PC-9 (cell line): ENCODE results near the gene SORCS2. TPM values are rescaled to one million over a fixed set of nuclear protein-coding genes. Genes with fewer than 3 reads are reported as not detected.

Experiments
- BruUV-seq: library from RNA; stranded (reverse); fragments of 400-500 nt; replicated peaks from 2 replicates; lab custom pipeline; 2021; lab: Mats Ljungman, UMichigan
- CTCF ChIA-PET: fragments of 300-600 bp; sonication (Branson Sonifier 250); formaldehyde crosslinking; loops from one replicate; lab custom pipeline; 2022; ENCODE audit warnings: antibody characterized with exemption; lab: Charles Lee
- POLR2A ChIA-PET: fragments of 300-600 bp; sonication (Branson Sonifier 250); formaldehyde crosslinking; loops from one replicate; lab custom pipeline; 2022; ENCODE audit warnings: antibody characterized with exemption; ENCODE audit not compliant: unreplicated experiment; lab: Charles Lee
- DNase-seq, 2 experiments: peaks; one replicate each; pipeline versions ENCODE4 v3.0.0 to v3.0.0-alpha.2; 2015 to 2022; ENCODE audit warnings: mixed read lengths in 1 of 2
- H2AFZ ChIP-seq: fragments of 200-600 bp; sonication (generic); 2 replicates; pipeline ENCODE4 v1.8.1; 2017; ENCODE audit warnings: antibody characterized with exemption
- H3F3A ChIP-seq: fragments of 200-600 bp; sonication (generic); 2 replicates; pipeline ENCODE4 v1.8.1; 2017; ENCODE audit warnings: antibody characterized with exemption, mild to moderate bottlenecking, low read depth; ENCODE audit not compliant: insufficient read depth
- H3K27ac ChIP-seq: fragments of 200-600 bp; sonication (generic); 2 replicates; pipeline ENCODE4 v1.6.1; 2016; ENCODE audit warnings: mixed run types
- H3K27me3 ChIP-seq: fragments of 200-600 bp; sonication (generic); 2 replicates; pipeline ENCODE4 v1.6.1; 2016; ENCODE audit warnings: low read depth, mixed run types; ENCODE audit not compliant: insufficient read depth
- H3K36me3 ChIP-seq: fragments of 200-600 bp; sonication (generic); 2 replicates; pipeline ENCODE4 v1.6.1; 2016; ENCODE audit warnings: low read depth, mixed run types
- H3K4me1 ChIP-seq: fragments of 200-600 bp; sonication (generic); replicated peaks from 2 replicates; pipeline ENCODE4 v1.6.1; 2016; ENCODE audit warnings: mixed run types; ENCODE audit not compliant: insufficient read depth
- H3K4me2 ChIP-seq: fragments of 200-600 bp; sonication (generic); 2 replicates; pipeline ENCODE4 v1.6.1; 2017; ENCODE audit warnings: mixed run types
- H3K4me3 ChIP-seq: fragments of 200-600 bp; sonication (generic); 2 replicates; pipeline ENCODE4 v1.6.1; 2016; ENCODE audit warnings: mixed run types
- H3K79me2 ChIP-seq: fragments of 200-600 bp; sonication (generic); 2 replicates; pipeline ENCODE4 v1.6.1; 2017; ENCODE audit warnings: low read depth, mixed run types
- H3K9me2 ChIP-seq: fragments of 200-600 bp; sonication (generic); 2 replicates; pipeline ENCODE4 v1.8.1; 2017; ENCODE audit warnings: mild to moderate bottlenecking; ENCODE audit not compliant: insufficient read depth
- H3K9me3 ChIP-seq: fragments of 200-600 bp; sonication (generic); 2 replicates; pipeline ENCODE4 v1.8.1; 2016; ENCODE audit warnings: low read depth; ENCODE audit not compliant: insufficient read depth
- H4K20me1 ChIP-seq: fragments of 200-600 bp; sonication (generic); 2 replicates; pipeline ENCODE4 v1.8.1; 2017; ENCODE audit not compliant: insufficient read depth
- EZH2 ChIP-seq: fragments of 200-600 bp; sonication (generic); IDR thresholded peaks from 2 replicates; pipeline ENCODE4 v1.8.0; 2017; ENCODE audit warnings: antibody characterized with exemption, low read depth
- intact Hi-C: fragments of 100-400 bp; cut with micrococcal nuclease; formaldehyde crosslinking; loops from one replicate; pipeline ENCODE4 v1.10.0; 2022; ENCODE audit not compliant: unreplicated experiment
- total RNA-seq: library from RNA; stranded (reverse); gene quantifications from 2 replicates; pipeline ENCODE4 v1.2.3, GENCODE V29; 2021
- TF ChIP-seq, protein P1 (sequence below): fragments of 200-600 bp; sonication (generic); conservative IDR thresholded peaks from 2 replicates; pipeline ENCODE4 v1.6.1; 2017; ENCODE audit warnings: mixed run types, antibody characterized with exemption, mild to moderate bottlenecking, moderate library complexity

SORCS2 gene
- total RNA-seq, 1 experiment from 2014 or later: 25.8 TPM

DNA sequence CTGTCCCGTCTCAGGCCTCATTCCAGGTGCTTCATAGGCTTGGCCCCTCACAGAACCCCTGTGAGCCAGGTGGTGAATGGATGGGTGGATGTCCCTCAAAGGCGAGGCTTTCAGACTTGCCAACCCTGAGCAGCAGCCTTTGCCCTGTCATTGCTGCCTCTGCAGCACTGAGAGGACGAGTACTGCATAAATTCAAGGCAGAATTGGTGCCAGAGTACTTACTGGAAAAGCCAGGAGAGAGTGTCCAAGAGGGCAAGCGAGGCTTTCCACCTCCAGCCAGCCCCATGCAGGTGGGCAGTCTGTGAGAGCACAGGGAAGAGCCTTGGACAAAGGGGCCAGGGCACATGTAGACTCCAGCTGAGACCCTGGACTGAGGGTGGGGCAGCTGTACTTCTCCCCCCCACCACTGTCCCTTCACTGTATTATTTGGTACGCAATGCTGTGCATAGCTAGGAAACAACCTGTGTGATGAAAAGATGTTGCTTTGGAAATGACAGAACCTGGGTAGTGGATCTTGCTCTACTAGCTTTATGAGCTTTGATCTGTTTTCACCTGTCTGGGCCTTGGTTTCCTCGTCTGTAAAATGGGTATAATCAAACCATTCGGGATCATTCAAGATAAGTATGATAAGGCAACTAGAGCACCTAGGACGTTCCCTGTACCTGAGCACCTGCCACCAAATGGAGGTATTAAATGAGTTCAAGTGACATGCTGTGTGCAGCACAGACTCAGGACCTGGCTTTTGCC lies 467.3 kb downstream of the SORCS2 start:
- Histone ChIP-seq H3K4me1 (no peaks in the 10 kb centered on the region), H4K20me1 (no peaks in the 10 kb centered on the region), H3K4me2 (no peak overlapping the region), H3K36me3 (no peaks in the 10 kb centered on the region), H3K9me2 (no peaks in the 10 kb centered on the region), H3K9me3 (no peaks in the 10 kb centered on the region), H3K4me3 (no peak overlapping the region), H3K79me2 (no peaks in the 10 kb centered on the region), H3K27ac (no peak overlapping the region), H2AFZ (no peak overlapping the region), H3K27me3 (no peaks in the 10 kb centered on the region), H3F3A (no peaks in the 10 kb centered on the region)
- ChIA-PET CTCF (no interaction called here), POLR2A (no interaction called here)
- DNase-seq: no peak
- intact Hi-C loops: loop anchor here (10.0 kb wide), 2 partner anchors 95 to 145 kb away; no protein-coding TSS in a partner anchor
- TF ChIP-seq, protein P1, sequence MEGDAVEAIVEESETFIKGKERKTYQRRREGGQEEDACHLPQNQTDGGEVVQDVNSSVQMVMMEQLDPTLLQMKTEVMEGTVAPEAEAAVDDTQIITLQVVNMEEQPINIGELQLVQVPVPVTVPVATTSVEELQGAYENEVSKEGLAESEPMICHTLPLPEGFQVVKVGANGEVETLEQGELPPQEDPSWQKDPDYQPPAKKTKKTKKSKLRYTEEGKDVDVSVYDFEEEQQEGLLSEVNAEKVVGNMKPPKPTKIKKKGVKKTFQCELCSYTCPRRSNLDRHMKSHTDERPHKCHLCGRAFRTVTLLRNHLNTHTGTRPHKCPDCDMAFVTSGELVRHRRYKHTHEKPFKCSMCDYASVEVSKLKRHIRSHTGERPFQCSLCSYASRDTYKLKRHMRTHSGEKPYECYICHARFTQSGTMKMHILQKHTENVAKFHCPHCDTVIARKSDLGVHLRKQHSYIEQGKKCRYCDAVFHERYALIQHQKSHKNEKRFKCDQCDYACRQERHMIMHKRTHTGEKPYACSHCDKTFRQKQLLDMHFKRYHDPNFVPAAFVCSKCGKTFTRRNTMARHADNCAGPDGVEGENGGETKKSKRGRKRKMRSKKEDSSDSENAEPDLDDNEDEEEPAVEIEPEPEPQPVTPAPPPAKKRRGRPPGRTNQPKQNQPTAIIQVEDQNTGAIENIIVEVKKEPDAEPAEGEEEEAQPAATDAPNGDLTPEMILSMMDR: no peak
- no peak for TF ChIP-seq EZH2
- BruUV-seq: no TSS peak

GRCh38 chr4:7660176-7661039 lies 468.1 kb downstream of the SORCS2 start:
- Histone ChIP-seq H3K36me3 (no peaks in the 10 kb centered on the region), H3K9me3 (no peaks in the 10 kb centered on the region), H4K20me1 (no peaks in the 10 kb centered on the region), H3K9me2 (no peaks in the 10 kb centered on the region), H3F3A (no peaks in the 10 kb centered on the region), H3K79me2 (no peaks in the 10 kb centered on the region), H3K4me3 (no peak overlapping the region), H3K27ac (no peak overlapping the region), H3K4me1 (no peaks in the 10 kb centered on the region), H3K27me3 (no peaks in the 10 kb centered on the region), H2AFZ (no peak overlapping the region), H3K4me2 (no peak overlapping the region)
- ChIA-PET POLR2A (no interaction called here), CTCF (no interaction called here)
- DNase-seq: no peak
- intact Hi-C loops: no loop called here
- TF ChIP-seq, protein P1: no peak
- TF ChIP-seq EZH2: no peak
- no TSS peak for BruUV-seq

DNA sequence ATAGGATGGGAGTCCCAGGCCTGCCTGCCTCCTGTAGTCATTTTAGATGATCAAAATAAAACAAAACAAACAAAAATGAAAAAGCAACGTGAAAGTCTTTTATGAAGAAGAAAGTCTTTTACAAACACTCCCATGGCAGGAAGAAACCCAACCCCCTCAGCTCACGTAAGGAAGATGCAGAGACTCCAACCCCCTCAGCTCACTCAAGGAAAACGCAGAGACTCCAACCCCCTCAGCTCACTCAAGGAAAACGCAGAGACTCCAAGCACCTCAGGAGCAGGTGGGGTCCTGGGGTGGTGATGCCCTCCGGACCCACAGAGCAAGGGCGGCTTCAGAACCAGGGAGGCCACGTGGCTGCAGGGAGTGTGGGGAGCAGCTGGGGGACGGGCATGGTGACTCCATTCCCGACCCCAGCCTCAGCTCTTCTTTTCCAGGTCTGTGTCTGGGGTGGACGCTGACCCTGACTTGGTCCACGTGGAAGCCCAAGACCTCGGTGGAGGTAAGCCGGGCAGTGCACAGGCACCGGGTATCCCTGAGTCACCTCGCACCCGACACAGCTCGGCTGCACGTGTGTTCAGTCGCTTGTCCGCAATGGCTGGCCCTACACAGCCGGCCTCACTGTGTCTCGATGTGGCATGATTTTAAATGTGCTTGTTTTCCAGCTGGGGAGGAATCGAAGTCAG lies 468.9 kb downstream of the SORCS2 start:
- H2AFZ ChIP-seq: no peak overlapping the region
- H3F3A ChIP-seq: no peaks in the 10 kb centered on the region
- no peak overlapping the region for H3K27ac ChIP-seq
- ChIA-PET CTCF (no interaction called here), POLR2A (no interaction called here)
- no peaks in the 10 kb centered on the region for H3K27me3 ChIP-seq
- BruUV-seq: no TSS peak
- H3K36me3 ChIP-seq: no peaks in the 10 kb centered on the region
- intact Hi-C loops: no loop called here
- H3K79me2 ChIP-seq: no peaks in the 10 kb centered on the region
- H3K4me2 ChIP-seq: no peak overlapping the region
- no peaks in the 10 kb centered on the region for H3K9me3 ChIP-seq
- no peak for DNase-seq
- TF ChIP-seq EZH2: no peak
- TF ChIP-seq, protein P1: no peak
- no peaks in the 10 kb centered on the region for H4K20me1 ChIP-seq
- H3K4me1 ChIP-seq: no peaks in the 10 kb centered on the region
- no peak overlapping the region for H3K4me3 ChIP-seq
- no peaks in the 10 kb centered on the region for H3K9me2 ChIP-seq
